HepG2 (cell line): ENCODE results near the gene HIGD1A. TPM values are rescaled to one million over a fixed set of nuclear protein-coding genes. Genes with fewer than 3 reads are reported as not detected.

Experiments
- ASH2L ChIP-seq: fragments of 300-600, 200-600 bp; sonication (generic); IDR thresholded peaks from 2 replicates; pipeline ENCODE4 v1.7.0; 2017; ENCODE audit warnings: low read depth, mild to moderate bottlenecking, moderate library complexity, mixed read lengths, low read length; ENCODE audit not compliant: insufficient read length
- BRCA1 ChIP-seq: sonication (generic); formaldehyde crosslinking; IDR thresholded peaks from 2 replicates; pipeline ENCODE4 v1.4.0; 2020; ENCODE audit warnings: missing genetic modification reagents
- CEBPG ChIP-seq: IDR thresholded peaks from 2 replicates; pipeline ENCODE4 v1.6.1; 2016
- LCORL ChIP-seq, 2 experiments: fragments of 450-650 bp in 1 of 2; sonication (generic) in 1 of 2; formaldehyde crosslinking in 1 of 2; IDR thresholded peaks; 2 replicates each; pipeline versions ENCODE4 v1.5.0 to v1.6.1; 2017 to 2020; ENCODE audit warnings: antibody characterized with exemption in 1 of 2, missing genetic modification reagents in 1 of 2
- MEF2D ChIP-seq: sonication (generic); formaldehyde crosslinking; IDR thresholded peaks from 2 replicates; pipeline ENCODE4 v1.5.1; 2020; ENCODE audit warnings: mild to moderate bottlenecking, missing genetic modification reagents
- MXI1 ChIP-seq: IDR thresholded peaks from 3 replicates; pipeline ENCODE4 v1.6.1; 2012; ENCODE audit warnings: low read depth, low read length, inconsistent platforms, borderline replicate concordance
- NCOA2 ChIP-seq: sonication (generic); formaldehyde crosslinking; IDR thresholded peaks from 2 replicates; pipeline ENCODE4 v1.8.0; 2022; ENCODE audit warnings: inconsistent platforms
- NPAS2 ChIP-seq: sonication (generic); formaldehyde crosslinking; IDR thresholded peaks from 2 replicates; pipeline ENCODE4 v1.8.0; 2022; ENCODE audit warnings: mild to moderate bottlenecking, missing genetic modification reagents, borderline replicate concordance
- PCBP2 ChIP-seq: fragments of 200-400 bp; formaldehyde crosslinking; optimal IDR thresholded peaks from 2 replicates; pipeline ENCODE3; 2018; ENCODE audit warnings: low read length, low read depth; ENCODE audit not compliant: poor library complexity, severe bottlenecking
- TGIF2 ChIP-seq: IDR thresholded peaks from 2 replicates; pipeline ENCODE4 v1.6.1; 2016; ENCODE audit warnings: control low read depth, missing compliant biosample characterization
- ZBTB20 ChIP-seq: sonication (generic); formaldehyde crosslinking; IDR thresholded peaks from 2 replicates; pipeline ENCODE4 v1.8.1; 2023; ENCODE audit warnings: missing genetic modification reagents, low read depth, mild to moderate bottlenecking, borderline replicate concordance
- ZFY ChIP-seq: sonication (generic); formaldehyde crosslinking; IDR thresholded peaks from 2 replicates; pipeline ENCODE4 v1.4.0; 2020; ENCODE audit warnings: missing genetic modification reagents
- ZNF12 ChIP-seq: sonication (generic); formaldehyde crosslinking; IDR thresholded peaks from 2 replicates; pipeline ENCODE4 v1.5.0; 2020; ENCODE audit warnings: missing genetic modification reagents
- ZNF256 ChIP-seq: sonication (generic); formaldehyde crosslinking; conservative IDR thresholded peaks from 2 replicates; pipeline ENCODE4 v1.4.0; 2020; ENCODE audit warnings: missing genetic modification reagents
- ZNF546 ChIP-seq: sonication (generic); formaldehyde crosslinking; conservative IDR thresholded peaks from 2 replicates; pipeline ENCODE4 v1.8.1; 2023; ENCODE audit warnings: mild to moderate bottlenecking, missing genetic modification reagents
- ZNF766 ChIP-seq: sonication (generic); formaldehyde crosslinking; IDR thresholded peaks from 2 replicates; pipeline ENCODE4 v1.5.0; 2020; ENCODE audit warnings: missing genetic modification reagents, borderline replicate concordance
- ZNF792 ChIP-seq: IDR thresholded peaks from 2 replicates; pipeline ENCODE4 v1.6.1; 2016
- ZSCAN22 ChIP-seq: sonication (generic); formaldehyde crosslinking; IDR thresholded peaks from 2 replicates; pipeline ENCODE4 v1.4.0; 2020; ENCODE audit warnings: mild to moderate bottlenecking, missing genetic modification reagents
- polyA plus RNA-seq, 8 experiments: library from polyadenylated mRNA; depleted of rRNA in 3 of 8; stranded (reverse) in 7 of 8; unstranded in 1 of 8; fragments of >200 nt; fragmentation: Illumina TruSeq in 4 of 8; extraction: Trizol in 4 of 8; gene quantifications; 2 replicates each; pipeline versions ENCODE4 v1.2.1 to v1.2.3, GENCODE V29; 2011 to 2016; ENCODE audit warnings: low read depth in 4 of 8, missing spikeins in 1 of 8, mixed read lengths in 1 of 8; ENCODE audit not compliant: insufficient read depth in 1 of 8
- total RNA-seq, 5 experiments: library from RNA; depleted of rRNA; stranded (reverse); fragments of >200 nt; fragmentation: Illumina TruSeq; extraction: Trizol; gene quantifications; 2 replicates each; pipeline ENCODE4 v1.2.3, GENCODE V29; 2016; ENCODE audit warnings: low read depth in 1 of 5
- TF ChIP-seq, protein P1 (sequence below): sonication (generic); formaldehyde crosslinking; IDR thresholded peaks from 2 replicates; pipeline ENCODE4 v1.5.1; 2020; ENCODE audit warnings: mild to moderate bottlenecking, missing genetic modification reagents, borderline replicate concordance
- TF ChIP-seq, protein P2 (sequence below): sonication (generic); formaldehyde crosslinking; IDR thresholded peaks from 2 replicates; pipeline ENCODE4 v1.8.0; 2022; ENCODE audit warnings: mild to moderate bottlenecking, missing genetic modification reagents, moderate library complexity
- TF ChIP-seq, protein P3 (sequence below): sonication (generic); formaldehyde crosslinking; IDR thresholded peaks from 2 replicates; pipeline ENCODE4 v1.4.0; 2020; ENCODE audit warnings: low read depth, mild to moderate bottlenecking, missing genetic modification reagents
- TF ChIP-seq, protein P4 (sequence below): IDR thresholded peaks from 2 replicates; pipeline ENCODE4 v1.6.1; 2016; ENCODE audit warnings: low read depth, missing genetic modification reagents, missing compliant biosample characterization

Gene HIGD1A
- total and polyA plus RNA-seq, 2 of the 13 experiments (the other 11 are each of a cell fraction or from before 2014, with no cell fraction given) = 222 to 253 TPM

DNA sequence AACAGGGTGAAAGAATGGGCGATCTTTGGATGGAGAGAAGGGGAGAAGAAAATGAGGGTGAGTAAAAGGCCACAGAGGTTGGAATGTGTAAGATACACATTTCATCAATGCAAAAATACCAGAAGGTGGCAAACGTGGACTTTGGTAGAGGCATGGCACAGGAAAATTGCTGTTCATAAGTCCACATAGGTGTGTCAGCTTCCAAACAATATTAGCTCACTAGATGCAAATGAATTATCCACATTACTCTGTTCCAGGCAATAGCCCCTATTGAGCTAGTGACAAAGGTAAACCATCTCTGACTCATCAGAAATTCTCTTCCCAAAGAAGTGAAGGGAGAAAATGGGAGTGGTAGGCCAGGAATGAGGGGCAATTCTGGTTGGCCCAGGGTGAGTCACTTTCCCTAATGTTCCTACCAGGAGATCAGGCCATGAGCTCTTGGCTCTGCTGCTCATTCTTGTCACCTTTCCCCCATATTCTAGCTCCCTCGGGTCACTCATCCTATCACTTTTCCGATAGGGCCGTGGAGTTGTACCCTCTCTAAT, 24.9 kb upstream of the HIGD1A start (continued):
- TF ChIP-seq, protein P1, sequence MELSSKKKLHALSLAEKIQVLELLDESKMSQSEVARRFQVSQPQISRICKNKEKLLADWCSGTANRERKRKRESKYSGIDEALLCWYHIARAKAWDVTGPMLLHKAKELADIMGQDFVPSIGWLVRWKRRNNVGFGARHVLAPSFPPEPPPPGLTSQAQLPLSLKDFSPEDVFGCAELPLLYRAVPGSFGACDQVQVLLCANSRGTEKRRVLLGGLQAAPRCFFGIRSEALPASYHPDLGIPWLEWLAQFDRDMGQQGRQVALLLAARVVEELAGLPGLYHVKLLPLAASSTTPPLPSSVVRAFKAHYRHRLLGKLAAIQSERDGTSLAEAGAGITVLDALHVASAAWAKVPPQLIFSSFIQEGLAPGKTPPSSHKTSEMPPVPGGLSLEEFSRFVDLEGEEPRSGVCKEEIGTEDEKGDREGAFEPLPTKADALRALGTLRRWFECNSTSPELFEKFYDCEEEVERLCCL = no peak
- TF ChIP-seq ZFY (CRISPR knock-in tag) (no peak), LCORL (IDR thresholded peaks at IDR 0.05) (no peak; the same call in 1 of the 2 replicates), LCORL (CRISPR knock-in tag; IDR thresholded peaks at IDR 0.05) (peak; percentile 68; the same call in 1 of the 2 replicates), CEBPG (peak; percentile 72), PCBP2 (no peak), TGIF2 (no peak; the same call in 1 of the 2 replicates), ZSCAN22 (CRISPR knock-in tag) (no peak), NCOA2 (CRISPR knock-in tag) (peak; percentile 88), ZNF792 (0 out of 2 replicates have a peak, but pooled peaks have one; percentile 21), MEF2D (CRISPR knock-in tag) (peak; percentile 15; the same call in 1 of the 2 replicates), ZNF546 (CRISPR knock-in tag) (no peak), ASH2L (peak; percentile 32), BRCA1 (CRISPR knock-in tag) (no peak), MXI1 (peak; percentile 47; the same call in 1 of the 3 replicates), NPAS2 (no peak), ZNF12 (0 out of 2 replicates have a peak, but pooled peaks have one; percentile 30), ZNF256 (CRISPR knock-in tag) (no peak), ZNF766 (CRISPR knock-in tag) (no peak), ZBTB20 (CRISPR knock-in tag) (peak; percentile 55; the same call in 1 of the 2 replicates)
- TF ChIP-seq, protein P2, sequence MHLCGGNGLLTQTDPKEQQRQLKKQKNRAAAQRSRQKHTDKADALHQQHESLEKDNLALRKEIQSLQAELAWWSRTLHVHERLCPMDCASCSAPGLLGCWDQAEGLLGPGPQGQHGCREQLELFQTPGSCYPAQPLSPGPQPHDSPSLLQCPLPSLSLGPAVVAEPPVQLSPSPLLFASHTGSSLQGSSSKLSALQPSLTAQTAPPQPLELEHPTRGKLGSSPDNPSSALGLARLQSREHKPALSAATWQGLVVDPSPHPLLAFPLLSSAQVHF (CRISPR knock-in tag) = no peak
- TF ChIP-seq, protein P3, sequence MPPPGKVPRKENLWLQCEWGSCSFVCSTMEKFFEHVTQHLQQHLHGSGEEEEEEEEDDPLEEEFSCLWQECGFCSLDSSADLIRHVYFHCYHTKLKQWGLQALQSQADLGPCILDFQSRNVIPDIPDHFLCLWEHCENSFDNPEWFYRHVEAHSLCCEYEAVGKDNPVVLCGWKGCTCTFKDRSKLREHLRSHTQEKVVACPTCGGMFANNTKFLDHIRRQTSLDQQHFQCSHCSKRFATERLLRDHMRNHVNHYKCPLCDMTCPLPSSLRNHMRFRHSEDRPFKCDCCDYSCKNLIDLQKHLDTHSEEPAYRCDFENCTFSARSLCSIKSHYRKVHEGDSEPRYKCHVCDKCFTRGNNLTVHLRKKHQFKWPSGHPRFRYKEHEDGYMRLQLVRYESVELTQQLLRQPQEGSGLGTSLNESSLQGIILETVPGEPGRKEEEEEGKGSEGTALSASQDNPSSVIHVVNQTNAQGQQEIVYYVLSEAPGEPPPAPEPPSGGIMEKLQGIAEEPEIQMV = no peak
- TF ChIP-seq, protein P4, sequence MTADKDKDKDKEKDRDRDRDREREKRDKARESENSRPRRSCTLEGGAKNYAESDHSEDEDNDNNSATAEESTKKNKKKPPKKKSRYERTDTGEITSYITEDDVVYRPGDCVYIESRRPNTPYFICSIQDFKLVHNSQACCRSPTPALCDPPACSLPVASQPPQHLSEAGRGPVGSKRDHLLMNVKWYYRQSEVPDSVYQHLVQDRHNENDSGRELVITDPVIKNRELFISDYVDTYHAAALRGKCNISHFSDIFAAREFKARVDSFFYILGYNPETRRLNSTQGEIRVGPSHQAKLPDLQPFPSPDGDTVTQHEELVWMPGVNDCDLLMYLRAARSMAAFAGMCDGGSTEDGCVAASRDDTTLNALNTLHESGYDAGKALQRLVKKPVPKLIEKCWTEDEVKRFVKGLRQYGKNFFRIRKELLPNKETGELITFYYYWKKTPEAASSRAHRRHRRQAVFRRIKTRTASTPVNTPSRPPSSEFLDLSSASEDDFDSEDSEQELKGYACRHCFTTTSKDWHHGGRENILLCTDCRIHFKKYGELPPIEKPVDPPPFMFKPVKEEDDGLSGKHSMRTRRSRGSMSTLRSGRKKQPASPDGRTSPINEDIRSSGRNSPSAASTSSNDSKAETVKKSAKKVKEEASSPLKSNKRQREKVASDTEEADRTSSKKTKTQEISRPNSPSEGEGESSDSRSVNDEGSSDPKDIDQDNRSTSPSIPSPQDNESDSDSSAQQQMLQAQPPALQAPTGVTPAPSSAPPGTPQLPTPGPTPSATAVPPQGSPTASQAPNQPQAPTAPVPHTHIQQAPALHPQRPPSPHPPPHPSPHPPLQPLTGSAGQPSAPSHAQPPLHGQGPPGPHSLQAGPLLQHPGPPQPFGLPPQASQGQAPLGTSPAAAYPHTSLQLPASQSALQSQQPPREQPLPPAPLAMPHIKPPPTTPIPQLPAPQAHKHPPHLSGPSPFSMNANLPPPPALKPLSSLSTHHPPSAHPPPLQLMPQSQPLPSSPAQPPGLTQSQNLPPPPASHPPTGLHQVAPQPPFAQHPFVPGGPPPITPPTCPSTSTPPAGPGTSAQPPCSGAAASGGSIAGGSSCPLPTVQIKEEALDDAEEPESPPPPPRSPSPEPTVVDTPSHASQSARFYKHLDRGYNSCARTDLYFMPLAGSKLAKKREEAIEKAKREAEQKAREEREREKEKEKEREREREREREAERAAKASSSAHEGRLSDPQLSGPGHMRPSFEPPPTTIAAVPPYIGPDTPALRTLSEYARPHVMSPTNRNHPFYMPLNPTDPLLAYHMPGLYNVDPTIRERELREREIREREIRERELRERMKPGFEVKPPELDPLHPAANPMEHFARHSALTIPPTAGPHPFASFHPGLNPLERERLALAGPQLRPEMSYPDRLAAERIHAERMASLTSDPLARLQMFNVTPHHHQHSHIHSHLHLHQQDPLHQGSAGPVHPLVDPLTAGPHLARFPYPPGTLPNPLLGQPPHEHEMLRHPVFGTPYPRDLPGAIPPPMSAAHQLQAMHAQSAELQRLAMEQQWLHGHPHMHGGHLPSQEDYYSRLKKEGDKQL (CRISPR knock-in tag) = peak; percentile 65; the same call in 1 of the 2 replicates
